Measurements from ENCODE around the gene CTSF. TPM values are rescaled to one million over a fixed set of nuclear protein-coding genes. Genes with fewer than 3 reads are reported as not detected.
A peak's percentile ranks its signal among the peaks of the same experiment; 100 is the strongest.

The CTSF gene
- total RNA-seq, 4 donors from 2014 or later: 49.1 to 87.0 (median 60.6) TPM

- peaks cover 6 to 10% of the 10 kb centered on the region in 2 donors for H3K4me1 ChIP-seq
- ATAC-seq (no peak), DNase-seq (no peak)
- intact Hi-C loops (cut with DNase I; ENCODE audit: low total_unique reads): no loop called here
- H3K36me3 ChIP-seq: no peaks in the 10 kb centered on the region
- peak overlapping the region in 1 of 4 donors; percentile 44 for H3K27ac ChIP-seq
- in situ Hi-C loops (cut with MboI; ENCODE audit: low sequenced_read_pairs in 4 of 4): no loop called here
- no peak overlapping the region for H3K4me3 ChIP-seq
- no peaks in the 10 kb centered on the region for H3K9me3 ChIP-seq
- TF ChIP-seq POLR2A (IDR thresholded peaks at IDR 0.05) (no peak), CTCF (IDR thresholded peaks at IDR 0.05 in 4 of 5, conservative IDR thresholded peaks at IDR 0.05 in 1 of 5) (no peak)
- H3K27me3 ChIP-seq: peaks cover 0 to 6% (median 0%) of the 10 kb centered on the region in 3 donors
Observed at GRCh38 chr11:66554602-66555001, 13.8 kb downstream of the CTSF start.

GRCh38 chr11:66550887-66551286 is 17.5 kb downstream of the CTSF start:
- intact Hi-C loops (cut with DNase I; ENCODE audit: low total_unique reads): no loop called here
- TF ChIP-seq CTCF (IDR thresholded peaks at IDR 0.05 in 4 of 5, conservative IDR thresholded peaks at IDR 0.05 in 1 of 5): no peak
- no peak for TF ChIP-seq POLR2A (IDR thresholded peaks at IDR 0.05)
- no peak for DNase-seq
- no peaks in the 10 kb centered on the region for H3K36me3 ChIP-seq
- in situ Hi-C loops (cut with MboI; ENCODE audit: low sequenced_read_pairs in 4 of 4): no loop called here
- H3K4me1 ChIP-seq: peaks cover 18 to 28% of the 10 kb centered on the region in 2 donors
- peak overlapping the region in 2 of 4 donors; percentile 44 to 94 for H3K27ac ChIP-seq
- H3K4me3 ChIP-seq: no peak overlapping the region
- H3K9me3 ChIP-seq: no peaks in the 10 kb centered on the region
- no peaks in the 10 kb centered on the region for H3K27me3 ChIP-seq
- no peak for ATAC-seq

GRCh38 chr11:66549696-66550095 is 18.7 kb downstream of the CTSF start:
- H3K4me3 ChIP-seq: no peak overlapping the region
- ATAC-seq (no peak), DNase-seq (no peak)
- TF ChIP-seq CTCF (IDR thresholded peaks at IDR 0.05 in 4 of 5, conservative IDR thresholded peaks at IDR 0.05 in 1 of 5) (no peak), POLR2A (IDR thresholded peaks at IDR 0.05) (no peak)
- H3K27me3 ChIP-seq: no peaks in the 10 kb centered on the region
- no peaks in the 10 kb centered on the region for H3K9me3 ChIP-seq
- intact Hi-C loops (cut with DNase I; ENCODE audit: low total_unique reads): loop anchor here (2.0 kb wide), 1 partner anchor 67 kb away; the partner anchor contains the start of gene RBM14
- in situ Hi-C loops (cut with MboI; ENCODE audit: low sequenced_read_pairs in 4 of 4): no loop called here
- no peaks in the 10 kb centered on the region for H3K36me3 ChIP-seq
- H3K27ac ChIP-seq: peak overlapping the region in 1 of 4 donors; percentile 94
- peaks cover 25 to 35% of the 10 kb centered on the region in 2 donors for H3K4me1 ChIP-seq

GRCh38 chr11:66548774-66549630 is 19.4 kb downstream of the CTSF start:
- ATAC-seq (no peak), DNase-seq (no peak)
- in situ Hi-C loops (cut with MboI; ENCODE audit: low sequenced_read_pairs in 4 of 4) (no loop called here), intact Hi-C loops (cut with DNase I; ENCODE audit: low total_unique reads) (loop anchor here (2.0 kb wide), 1 partner anchor 68 kb away; the partner anchor contains the start of gene RBM14)
- Histone ChIP-seq H3K36me3 (no peaks in the 10 kb centered on the region), H3K9me3 (no peaks in the 10 kb centered on the region), H3K27me3 (no peaks in the 10 kb centered on the region), H3K4me1 (peaks cover 25 to 36% of the 10 kb centered on the region in 2 donors), H3K4me3 (no peak overlapping the region), H3K27ac (peak overlapping the region in 3 of 4 donors; percentile 79 to 94 (median 88))
- TF ChIP-seq CTCF (IDR thresholded peaks at IDR 0.05 in 4 of 5, conservative IDR thresholded peaks at IDR 0.05 in 1 of 5): no peak
- TF ChIP-seq POLR2A (IDR thresholded peaks at IDR 0.05): no peak

All from gastrocnemius medialis (tissue), 4 donors.